ENCODE results near the gene AHR.

AHR gene

DNA sequence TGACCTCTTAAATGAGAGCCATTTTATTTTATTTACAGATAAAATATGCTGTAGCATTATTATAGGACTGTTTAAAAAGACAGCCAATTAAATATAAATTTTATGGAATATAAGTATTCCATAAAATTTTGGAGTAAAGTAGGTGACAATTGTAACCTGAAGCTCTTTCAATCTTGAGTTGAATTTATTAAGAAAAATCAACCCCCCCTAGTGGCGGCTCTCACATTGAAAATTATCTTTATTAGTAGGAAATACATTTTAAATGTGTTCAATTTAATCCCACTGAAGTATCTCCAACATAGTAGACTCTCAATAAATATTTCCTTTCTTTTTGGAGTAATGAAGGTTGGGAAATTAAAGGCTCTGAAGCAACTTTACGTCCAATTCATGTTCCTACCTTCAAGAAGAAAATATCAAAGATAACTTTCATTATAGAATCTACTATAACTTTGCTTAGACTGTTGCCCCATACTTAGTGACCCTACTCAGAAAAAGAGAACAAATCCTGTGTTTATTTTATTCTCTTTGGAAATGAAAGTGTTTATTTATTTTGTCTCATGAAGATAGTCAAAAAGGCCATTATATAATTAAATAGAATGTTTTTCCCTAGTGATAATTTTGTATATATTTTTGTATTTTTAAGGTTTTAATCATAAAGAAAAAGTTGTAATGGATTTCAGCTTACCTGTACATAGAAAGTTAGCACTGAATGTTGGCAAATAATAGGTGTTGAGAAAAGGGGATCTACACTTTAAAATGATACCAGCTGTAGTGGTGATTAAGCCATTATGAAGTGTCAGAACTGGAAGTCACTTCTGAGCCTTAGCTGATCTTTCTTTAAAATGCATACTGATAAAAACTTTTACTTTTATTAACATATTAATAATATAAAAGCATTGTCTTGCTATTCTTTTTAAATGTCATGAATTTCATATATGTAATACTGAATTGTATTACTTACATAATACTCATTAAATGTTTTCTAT, 3.3 kb downstream of the AHR start:
- Histone ChIP-seq H3K4me1 (ENCODE audit: control insufficient read depth, insufficient read depth, low read length) (peaks cover 41% of the 10 kb centered on the region), H3K27ac (ENCODE audit: extremely low read depth, low read depth, low read length) (no peak overlapping the region), H3K4me3 (ENCODE audit: low read depth, low read length) (peak overlapping the region; percentile 20)

GRCh38 chr7:17302575-17303142, 4.2 kb downstream of the AHR start:
- POLR2A ChIA-PET: no interaction called here
- CTCF ChIA-PET: interaction anchor here (0.5 to 3.0 kb wide), 19 partner anchors 72 to 526 kb away, joined by 3 to 16 read pairs (median 4); no protein-coding TSS in a partner anchor
- no peaks in the 10 kb centered on the region for H3K9me3 ChIP-seq (ENCODE audit: control insufficient read depth, insufficient read depth, low read depth, low read length)

More for the DNA sequence above, 3.3 kb downstream of the AHR start:
- no peaks in the 10 kb centered on the region for H3K9me3 ChIP-seq (ENCODE audit: control insufficient read depth, insufficient read depth, low read depth, low read length)
- CTCF ChIA-PET: interaction anchor here (0.6 to 3.0 kb wide), 26 partner anchors 8 to 527 kb away, joined by 3 to 16 read pairs (median 4); no protein-coding TSS in a partner anchor
- no peak for TF ChIP-seq ZNF23 (tag by site-specific recombination; IDR thresholded peaks at IDR 0.05; ENCODE audit: borderline replicate concordance)
- peak; percentile 54 for TF ChIP-seq ZNF664 (tag by site-specific recombination; IDR thresholded peaks at IDR 0.05)
- H3K36me3 ChIP-seq (ENCODE audit: control insufficient read depth in 2 of 2, insufficient read depth in 1 of 2, low read length in 2 of 2): no peaks in the 10 kb centered on the region
- POLR2A ChIA-PET: no interaction called here

GRCh38 chr7:17304926-17305325, 6.5 kb downstream of the AHR start:
- H3K36me3 ChIP-seq (ENCODE audit: control insufficient read depth in 2 of 2, insufficient read depth in 1 of 2, low read length in 2 of 2): no peaks in the 10 kb centered on the region
- peak overlapping the region; percentile 37; the same call in 1 of the 2 replicates for H3K27ac ChIP-seq (ENCODE audit: extremely low read depth, low read depth, low read length)
- ChIA-PET CTCF (interaction anchor here (0.6 to 1.5 kb wide), 3 partner anchors 13 to 962 kb away, joined by 3 to 5 read pairs (median 3); no protein-coding TSS in a partner anchor), POLR2A (no interaction called here)
- no peak overlapping the region for H3K4me3 ChIP-seq (ENCODE audit: low read depth, low read length)
- peaks cover 41% of the 10 kb centered on the region for H3K4me1 ChIP-seq (ENCODE audit: control insufficient read depth, insufficient read depth, low read length)
- no peaks in the 10 kb centered on the region for H3K9me3 ChIP-seq (ENCODE audit: control insufficient read depth, insufficient read depth, low read depth, low read length)
- TF ChIP-seq HIC1 (tag by site-specific recombination; IDR thresholded peaks at IDR 0.05): peak; percentile 71; the same call in 1 of the 2 replicates
- no peak for TF ChIP-seq ZNF394 (tag by site-specific recombination; IDR thresholded peaks at IDR 0.05; ENCODE audit: borderline replicate concordance)
- TF ChIP-seq ZNF660 (tag by site-specific recombination; IDR thresholded peaks at IDR 0.05): peak; percentile 75; the same call in 1 of the 2 replicates
- no peak for TF ChIP-seq ZNF791 (tag by site-specific recombination; IDR thresholded peaks at IDR 0.05)
- 0 out of 2 replicates have a peak, but pooled peaks have one; percentile 27 for TF ChIP-seq ZNF501 (tag by site-specific recombination; IDR thresholded peaks at IDR 0.05)
- TF ChIP-seq FEZF1 (tag by site-specific recombination; IDR thresholded peaks at IDR 0.05): 0 out of 2 replicates have a peak, but pooled peaks have one; percentile 17
- 0 out of 2 replicates have a peak, but pooled peaks have one; percentile 11 for TF ChIP-seq GLIS1 (tag by site-specific recombination; IDR thresholded peaks at IDR 0.05)
- no peak for TF ChIP-seq ZSCAN18 (tag by site-specific recombination; IDR thresholded peaks at IDR 0.05)
- peak; percentile 66; the same call in 1 of the 2 replicates for TF ChIP-seq ZNF629 (tag by site-specific recombination; IDR thresholded peaks at IDR 0.05)
- TF ChIP-seq ZNF626 (tag by site-specific recombination; IDR thresholded peaks at IDR 0.05): no peak
- TF ChIP-seq, protein P1, sequence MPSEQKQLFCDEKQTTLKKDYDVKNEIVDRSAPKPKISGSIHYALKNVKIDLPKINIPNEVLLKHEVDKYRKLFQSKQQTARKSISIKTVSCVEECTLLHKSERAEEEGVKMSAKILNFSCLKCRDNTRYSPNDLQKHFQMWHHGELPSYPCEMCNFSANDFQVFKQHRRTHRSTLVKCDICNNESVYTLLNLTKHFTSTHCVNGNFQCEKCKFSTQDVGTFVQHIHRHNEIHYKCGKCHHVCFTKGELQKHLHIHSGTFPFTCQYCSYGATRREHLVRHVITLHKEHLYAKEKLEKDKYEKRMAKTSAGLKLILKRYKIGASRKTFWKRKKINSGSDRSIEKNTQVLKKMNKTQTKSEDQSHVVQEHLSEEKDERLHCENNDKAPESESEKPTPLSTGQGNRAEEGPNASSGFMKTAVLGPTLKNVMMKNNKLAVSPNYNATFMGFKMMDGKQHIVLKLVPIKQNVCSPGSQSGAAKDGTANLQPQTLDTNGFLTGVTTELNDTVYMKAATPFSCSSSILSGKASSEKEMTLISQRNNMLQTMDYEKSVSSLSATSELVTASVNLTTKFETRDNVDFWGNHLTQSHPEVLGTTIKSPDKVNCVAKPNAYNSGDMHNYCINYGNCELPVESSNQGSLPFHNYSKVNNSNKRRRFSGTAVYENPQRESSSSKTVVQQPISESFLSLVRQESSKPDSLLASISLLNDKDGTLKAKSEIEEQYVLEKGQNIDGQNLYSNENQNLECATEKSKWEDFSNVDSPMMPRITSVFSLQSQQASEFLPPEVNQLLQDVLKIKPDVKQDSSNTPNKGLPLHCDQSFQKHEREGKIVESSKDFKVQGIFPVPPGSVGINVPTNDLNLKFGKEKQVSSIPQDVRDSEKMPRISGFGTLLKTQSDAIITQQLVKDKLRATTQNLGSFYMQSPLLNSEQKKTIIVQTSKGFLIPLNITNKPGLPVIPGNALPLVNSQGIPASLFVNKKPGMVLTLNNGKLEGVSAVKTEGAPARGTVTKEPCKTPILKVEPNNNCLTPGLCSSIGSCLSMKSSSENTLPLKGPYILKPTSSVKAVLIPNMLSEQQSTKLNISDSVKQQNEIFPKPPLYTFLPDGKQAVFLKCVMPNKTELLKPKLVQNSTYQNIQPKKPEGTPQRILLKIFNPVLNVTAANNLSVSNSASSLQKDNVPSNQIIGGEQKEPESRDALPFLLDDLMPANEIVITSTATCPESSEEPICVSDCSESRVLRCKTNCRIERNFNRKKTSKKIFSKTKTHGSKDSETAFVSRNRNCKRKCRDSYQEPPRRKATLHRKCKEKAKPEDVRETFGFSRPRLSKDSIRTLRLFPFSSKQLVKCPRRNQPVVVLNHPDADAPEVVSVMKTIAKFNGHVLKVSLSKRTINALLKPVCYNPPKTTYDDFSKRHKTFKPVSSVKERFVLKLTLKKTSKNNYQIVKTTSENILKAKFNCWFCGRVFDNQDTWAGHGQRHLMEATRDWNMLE (tag by site-specific recombination; conservative IDR thresholded peaks at IDR 0.05; ENCODE audit: low read depth): 0 out of 2 replicates have a peak, but pooled peaks have one; percentile 31
- peak; percentile 76 for TF ChIP-seq ZEB2 (tag by site-specific recombination; IDR thresholded peaks at IDR 0.05)
- TF ChIP-seq OSR2 (tag by site-specific recombination; IDR thresholded peaks at IDR 0.05): peak; percentile 65; the same call in 1 of the 2 replicates

More at GRCh38 chr7:17302575-17303142, 4.2 kb downstream of the AHR start:
- Histone ChIP-seq H3K36me3 (ENCODE audit: control insufficient read depth in 2 of 2, insufficient read depth in 1 of 2, low read length in 2 of 2) (no peaks in the 10 kb centered on the region), H3K4me1 (ENCODE audit: control insufficient read depth, insufficient read depth, low read length) (peaks cover 41% of the 10 kb centered on the region), H3K27ac (ENCODE audit: extremely low read depth, low read depth, low read length) (no peak overlapping the region), H3K4me3 (ENCODE audit: low read depth, low read length) (no peak overlapping the region)
- TF ChIP-seq ZNF664 (tag by site-specific recombination; IDR thresholded peaks at IDR 0.05): no peak
- TF ChIP-seq, protein P2, sequence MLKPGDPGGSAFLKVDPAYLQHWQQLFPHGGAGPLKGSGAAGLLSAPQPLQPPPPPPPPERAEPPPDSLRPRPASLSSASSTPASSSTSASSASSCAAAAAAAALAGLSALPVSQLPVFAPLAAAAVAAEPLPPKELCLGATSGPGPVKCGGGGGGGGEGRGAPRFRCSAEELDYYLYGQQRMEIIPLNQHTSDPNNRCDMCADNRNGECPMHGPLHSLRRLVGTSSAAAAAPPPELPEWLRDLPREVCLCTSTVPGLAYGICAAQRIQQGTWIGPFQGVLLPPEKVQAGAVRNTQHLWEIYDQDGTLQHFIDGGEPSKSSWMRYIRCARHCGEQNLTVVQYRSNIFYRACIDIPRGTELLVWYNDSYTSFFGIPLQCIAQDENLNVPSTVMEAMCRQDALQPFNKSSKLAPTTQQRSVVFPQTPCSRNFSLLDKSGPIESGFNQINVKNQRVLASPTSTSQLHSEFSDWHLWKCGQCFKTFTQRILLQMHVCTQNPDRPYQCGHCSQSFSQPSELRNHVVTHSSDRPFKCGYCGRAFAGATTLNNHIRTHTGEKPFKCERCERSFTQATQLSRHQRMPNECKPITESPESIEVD (tag by site-specific recombination; IDR thresholded peaks at IDR 0.05): peak; percentile 19; the same call in 1 of the 2 replicates
- peak; percentile 57 for TF ChIP-seq ZNF654 (tag by site-specific recombination; IDR thresholded peaks at IDR 0.05; ENCODE audit: low read depth)
